Mucosa of rectum (tissue), 2 donors: ENCODE results near the gene PSORS1C1.

ENCODE experiments used
- H3K27ac ChIP-seq, 2 donors: one replicate each; pipeline ENCODE4 v1.7.0; 2013; ENCODE audit warnings: inconsistent platforms in 2 of 2, low read depth in 2 of 2, low read length in 2 of 2
- H3K27me3 ChIP-seq, 2 donors: one replicate each; pipeline ENCODE4 v1.7.0; 2013; ENCODE audit warnings: low read length in 2 of 2; ENCODE audit not compliant: control insufficient read depth in 2 of 2, insufficient read depth in 2 of 2
- H3K36me3 ChIP-seq, 2 donors: one replicate each; pipeline ENCODE4 v1.7.0; 2013; ENCODE audit warnings: low read length in 2 of 2; ENCODE audit not compliant: control insufficient read depth in 2 of 2, insufficient read depth in 2 of 2
- H3K4me1 ChIP-seq, 2 donors: one replicate each; pipeline ENCODE4 v1.7.0; 2013; ENCODE audit warnings: low read length in 2 of 2, mild to moderate bottlenecking in 1 of 2; ENCODE audit not compliant: control insufficient read depth in 2 of 2, insufficient read depth in 2 of 2
- H3K4me3 ChIP-seq, 2 donors: one replicate each; pipeline ENCODE4 v1.7.0; 2013; ENCODE audit warnings: low read length in 2 of 2
- H3K9ac ChIP-seq, 2 donors: one replicate each; pipeline ENCODE4 v1.7.0; 2013; ENCODE audit warnings: low read length in 2 of 2, low read depth in 1 of 2, mild to moderate bottlenecking in 1 of 2
- H3K9me3 ChIP-seq, 2 donors: one replicate each; pipeline ENCODE4 v1.7.0; 2013; ENCODE audit warnings: low read length in 2 of 2; ENCODE audit not compliant: control insufficient read depth in 2 of 2
- donor health status: healthy.
- donor health status: Normal muscosa, but diverticular disease.

PSORS1C1 gene

GRCh38 chr6:31094389-31094881 lies 20.2 kb upstream of the PSORS1C1 start:
- no peaks in the 10 kb centered on the region for H3K27me3 ChIP-seq
- no peak overlapping the region for H3K9ac ChIP-seq
- no peaks in the 10 kb centered on the region for H3K36me3 ChIP-seq
- H3K27ac ChIP-seq: peak overlapping the region in 1 of 2 donors; percentile 38
- no peak overlapping the region for H3K4me3 ChIP-seq
- H3K9me3 ChIP-seq: no peaks in the 10 kb centered on the region
- peaks cover 7 to 25% of the 10 kb centered on the region in 2 donors for H3K4me1 ChIP-seq

DNA sequence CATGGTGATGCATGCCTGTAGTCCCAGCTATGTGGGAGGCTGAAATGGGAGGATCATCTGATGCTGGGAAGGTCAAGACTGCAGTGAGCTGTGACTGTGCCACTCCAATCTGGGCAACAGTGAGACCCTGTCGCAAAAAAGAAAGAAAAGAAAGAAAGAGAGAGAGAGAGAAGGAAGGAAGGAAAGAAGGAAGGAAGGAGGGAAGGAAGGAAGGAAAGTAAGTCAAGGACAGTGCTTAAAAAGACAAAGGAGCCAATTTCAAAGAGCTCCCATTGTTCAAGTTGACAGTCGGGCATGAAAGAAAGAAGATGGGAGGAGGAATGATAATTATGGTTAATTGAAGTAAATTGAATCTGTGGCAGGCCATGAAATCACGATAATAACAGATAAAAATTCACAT lies 18.4 kb upstream of the PSORS1C1 start:
- H3K4me1 ChIP-seq: peaks cover 5 to 20% of the 10 kb centered on the region in 2 donors
- H3K9ac ChIP-seq: no peak overlapping the region
- H3K36me3 ChIP-seq: no peaks in the 10 kb centered on the region
- no peaks in the 10 kb centered on the region for H3K27me3 ChIP-seq
- H3K27ac ChIP-seq: no peak overlapping the region
- H3K4me3 ChIP-seq: no peak overlapping the region
- no peaks in the 10 kb centered on the region for H3K9me3 ChIP-seq

DNA sequence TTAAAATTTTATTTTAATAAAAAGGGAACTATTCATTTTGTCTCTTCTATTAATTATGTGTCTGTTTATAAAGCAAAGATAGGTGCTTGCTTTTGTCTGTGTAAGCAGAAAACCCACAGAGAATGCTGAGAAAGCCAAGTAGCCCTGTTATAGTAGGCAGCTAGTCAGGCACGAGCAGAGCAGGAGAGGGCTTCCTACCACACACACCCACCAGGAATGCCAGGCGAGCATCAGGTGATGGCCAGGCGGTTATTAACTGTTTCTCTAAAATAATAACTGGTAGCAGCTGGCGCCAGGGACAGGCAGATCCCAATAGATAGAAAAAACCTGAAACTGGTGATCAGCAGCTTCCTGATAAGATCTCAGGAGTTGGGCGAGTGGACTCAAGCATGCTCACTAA lies 17.9 kb upstream of the PSORS1C1 start:
- Histone ChIP-seq H3K9ac (no peak overlapping the region), H3K9me3 (no peaks in the 10 kb centered on the region), H3K27ac (no peak overlapping the region), H3K4me1 (peaks cover 5 to 17% of the 10 kb centered on the region in 2 donors), H3K4me3 (no peak overlapping the region), H3K27me3 (no peaks in the 10 kb centered on the region), H3K36me3 (no peaks in the 10 kb centered on the region)

GRCh38 chr6:31098449-31098938 lies 16.1 kb upstream of the PSORS1C1 start:
- no peaks in the 10 kb centered on the region for H3K9me3 ChIP-seq
- H3K4me1 ChIP-seq: peaks cover 5 to 10% of the 10 kb centered on the region in 2 donors
- H3K36me3 ChIP-seq: no peaks in the 10 kb centered on the region
- no peaks in the 10 kb centered on the region for H3K27me3 ChIP-seq
- H3K4me3 ChIP-seq: no peak overlapping the region
- no peak overlapping the region for H3K9ac ChIP-seq
- H3K27ac ChIP-seq: no peak overlapping the region

- Histone ChIP-seq H3K27me3 (no peaks in the 10 kb centered on the region), H3K4me1 (no peaks in the 10 kb centered on the region), H3K27ac (no peak overlapping the region), H3K9ac (no peak overlapping the region), H3K9me3 (no peaks in the 10 kb centered on the region), H3K4me3 (no peak overlapping the region), H3K36me3 (no peaks in the 10 kb centered on the region)
These were observed 11.5 kb upstream of the PSORS1C1 start for GRCh38 chr6:31103136-31103535.

GRCh38 chr6:31107052-31107451 lies 7.5 kb upstream of the PSORS1C1 start:
- Histone ChIP-seq H3K4me3 (no peak overlapping the region), H3K4me1 (no peaks in the 10 kb centered on the region), H3K9me3 (no peaks in the 10 kb centered on the region), H3K27me3 (peaks cover 0 to 6% of the 10 kb centered on the region in 2 donors), H3K36me3 (no peaks in the 10 kb centered on the region), H3K9ac (no peak overlapping the region), H3K27ac (no peak overlapping the region)

DNA sequence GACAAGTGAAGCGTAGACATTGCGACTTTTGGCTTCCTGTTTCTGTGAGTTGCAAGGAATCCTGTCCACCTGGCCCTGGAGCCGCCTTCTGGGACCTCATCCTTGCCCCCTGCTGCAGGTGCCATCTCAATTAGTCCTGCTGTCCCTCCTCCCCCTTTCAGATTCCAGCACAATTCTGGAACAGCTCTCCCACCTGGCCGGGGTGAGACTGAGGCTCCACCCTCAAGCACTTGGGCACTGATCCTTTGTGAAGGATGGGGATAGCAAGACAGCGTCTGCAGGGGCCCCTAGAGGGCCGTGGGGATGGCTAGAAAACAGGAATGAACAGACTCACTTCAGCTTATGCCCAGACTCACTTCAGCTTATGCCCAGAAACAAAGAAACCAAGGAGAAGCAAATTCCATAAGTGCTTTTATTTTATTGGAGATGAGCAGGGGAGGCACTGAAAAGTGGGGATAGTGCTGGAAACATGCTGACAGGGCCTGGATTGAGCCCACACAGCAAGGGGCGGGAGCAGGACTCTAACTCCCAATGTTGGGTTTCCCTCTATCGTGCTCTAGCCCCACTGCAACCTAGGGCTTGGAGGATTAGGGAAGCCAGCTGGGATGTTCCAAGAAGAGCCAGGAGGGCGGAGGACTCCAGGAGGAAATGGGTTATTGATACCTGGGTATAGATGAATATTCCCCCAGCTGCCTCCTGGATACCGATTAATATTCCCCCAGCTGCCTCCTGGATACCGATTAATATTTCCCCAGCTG lies 3.6 kb upstream of the PSORS1C1 start:
- no peak overlapping the region for H3K4me3 ChIP-seq
- H3K36me3 ChIP-seq: no peaks in the 10 kb centered on the region
- peaks cover 10 to 12% of the 10 kb centered on the region in 2 donors for H3K4me1 ChIP-seq
- peaks cover 0 to 6% of the 10 kb centered on the region in 2 donors for H3K27me3 ChIP-seq
- no peak overlapping the region for H3K9ac ChIP-seq
- no peak overlapping the region for H3K27ac ChIP-seq
- no peaks in the 10 kb centered on the region for H3K9me3 ChIP-seq

GRCh38 chr6:31111712-31112111 lies 2.9 kb upstream of the PSORS1C1 start:
- no peaks in the 10 kb centered on the region for H3K36me3 ChIP-seq
- H3K4me3 ChIP-seq: no peak overlapping the region
- H3K27ac ChIP-seq: no peak overlapping the region
- no peak overlapping the region for H3K9ac ChIP-seq
- no peaks in the 10 kb centered on the region for H3K9me3 ChIP-seq
- H3K27me3 ChIP-seq: peaks cover 0 to 6% of the 10 kb centered on the region in 2 donors
- peaks cover 10 to 12% of the 10 kb centered on the region in 2 donors for H3K4me1 ChIP-seq

- Histone ChIP-seq H3K27ac (no peak within 1 kb of the TSS), H3K27me3 (peaks cover 0 to 6% of the 10 kb centered on the region in 2 donors), H3K9ac (no peak within 1 kb of the TSS), H3K36me3 (no peaks in the 10 kb centered on the region), H3K9me3 (no peaks in the 10 kb centered on the region), H3K4me3 (no peak within 1 kb of the TSS), H3K4me1 (peaks cover 10 to 12% of the 10 kb centered on the region in 2 donors)
These were observed 2.1 kb upstream of the PSORS1C1 start, which contains the start of gene C6orf15 for GRCh38 chr6:31112478-31112877. Gene C6orf15 (minus strand): TSS chr6:31112575. CDS start chr6:31112555, 20 bp downstream.

DNA sequence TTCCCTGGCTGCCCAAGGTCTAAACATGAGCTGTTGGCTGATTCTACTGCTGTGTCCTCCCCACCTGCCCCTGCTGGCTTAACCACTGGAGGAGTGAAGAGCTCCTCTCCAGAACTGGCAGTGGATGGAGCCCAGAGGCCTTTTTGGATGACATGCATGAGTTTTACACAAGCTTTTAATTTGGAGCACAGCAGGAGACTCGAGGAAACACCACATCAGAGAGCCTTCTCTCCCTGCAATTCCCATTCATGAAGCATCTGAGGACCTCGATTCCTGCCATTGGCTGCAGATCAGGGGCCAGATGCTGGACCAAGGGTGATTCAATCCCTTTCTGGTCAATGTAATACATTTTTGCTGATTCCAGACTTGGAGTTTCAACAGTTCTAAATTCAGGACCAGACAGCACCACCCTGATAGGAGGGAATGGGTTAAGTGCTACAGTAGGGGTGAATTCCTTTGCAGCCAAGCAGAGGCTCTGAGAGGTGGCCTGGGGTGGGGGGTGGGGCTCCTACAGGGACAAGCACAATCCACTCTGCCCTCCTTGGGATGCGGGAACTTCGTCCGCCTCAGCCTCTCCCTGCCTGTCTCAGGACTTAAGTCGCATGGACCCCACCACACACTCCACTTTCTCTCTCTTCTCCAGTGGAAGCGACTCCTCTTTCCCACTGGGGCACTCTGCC lies 599 bp upstream of the PSORS1C1 start:
- peaks cover 0 to 6% of the 10 kb centered on the region in 2 donors for H3K27me3 ChIP-seq
- peaks cover 10 to 12% of the 10 kb centered on the region in 2 donors for H3K4me1 ChIP-seq
- H3K4me3 ChIP-seq: peak overlapping the region in 1 of 2 donors; percentile 60
- no peaks in the 10 kb centered on the region for H3K36me3 ChIP-seq
- peak overlapping the region; percentile 65 to 69 for H3K27ac ChIP-seq
- no peak overlapping the region for H3K9ac ChIP-seq
- H3K9me3 ChIP-seq: no peaks in the 10 kb centered on the region
